ENCODE results near the gene ESRP2.

DNA sequence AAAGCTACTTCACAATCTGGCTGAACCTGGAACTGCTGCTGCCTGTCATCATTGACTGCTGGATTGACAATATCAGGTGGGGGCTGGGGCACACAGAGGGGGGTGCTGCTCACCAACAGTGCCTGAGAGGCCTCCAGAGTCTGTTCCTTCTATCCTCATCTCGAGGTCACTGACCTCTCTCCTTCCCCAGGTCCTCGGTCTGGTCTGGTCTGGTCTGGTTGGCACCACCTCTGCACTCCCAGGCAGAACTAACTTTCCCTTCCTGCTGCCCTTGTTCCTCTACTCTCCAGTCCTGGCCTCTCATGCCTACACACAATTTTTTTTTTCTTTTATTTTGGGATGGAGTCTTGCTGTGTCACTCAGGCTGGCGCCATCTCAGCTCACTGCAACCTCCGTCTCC, 13.4 kb upstream of the ESRP2 start:
- no peak for TF ChIP-seq ZBTB34 (CRISPR knock-in tag; IDR thresholded peaks at IDR 0.05)
- TF ChIP-seq NR3C1 (CRISPR knock-in tag; IDR thresholded peaks at IDR 0.05): no peak
- TF ChIP-seq ZNF395 (CRISPR knock-in tag; IDR thresholded peaks at IDR 0.05): no peak
- no peak for TF ChIP-seq POLR2AphosphoS5 (IDR thresholded peaks at IDR 0.05; ENCODE audit: control insufficient read depth, insufficient read depth, low read depth, low read length)
- no peak for TF ChIP-seq RAD51 (IDR thresholded peaks at IDR 0.05; ENCODE audit: borderline replicate concordance, low read depth)
- no peak for TF ChIP-seq SP1 (CRISPR knock-in tag; IDR thresholded peaks at IDR 0.05)
- TF ChIP-seq GMEB1 (CRISPR knock-in tag; IDR thresholded peaks at IDR 0.05): no peak
- no peak for TF ChIP-seq CREB3 (tag; conservative IDR thresholded peaks at IDR 0.05; ENCODE audit: low read depth)
- no peak for TF ChIP-seq SIN3A (IDR thresholded peaks at IDR 0.05; ENCODE audit: borderline replicate concordance in 2 of 2, control insufficient read depth in 1 of 2, low read depth in 2 of 2, low read length in 2 of 2)
- TF ChIP-seq, protein P1, sequence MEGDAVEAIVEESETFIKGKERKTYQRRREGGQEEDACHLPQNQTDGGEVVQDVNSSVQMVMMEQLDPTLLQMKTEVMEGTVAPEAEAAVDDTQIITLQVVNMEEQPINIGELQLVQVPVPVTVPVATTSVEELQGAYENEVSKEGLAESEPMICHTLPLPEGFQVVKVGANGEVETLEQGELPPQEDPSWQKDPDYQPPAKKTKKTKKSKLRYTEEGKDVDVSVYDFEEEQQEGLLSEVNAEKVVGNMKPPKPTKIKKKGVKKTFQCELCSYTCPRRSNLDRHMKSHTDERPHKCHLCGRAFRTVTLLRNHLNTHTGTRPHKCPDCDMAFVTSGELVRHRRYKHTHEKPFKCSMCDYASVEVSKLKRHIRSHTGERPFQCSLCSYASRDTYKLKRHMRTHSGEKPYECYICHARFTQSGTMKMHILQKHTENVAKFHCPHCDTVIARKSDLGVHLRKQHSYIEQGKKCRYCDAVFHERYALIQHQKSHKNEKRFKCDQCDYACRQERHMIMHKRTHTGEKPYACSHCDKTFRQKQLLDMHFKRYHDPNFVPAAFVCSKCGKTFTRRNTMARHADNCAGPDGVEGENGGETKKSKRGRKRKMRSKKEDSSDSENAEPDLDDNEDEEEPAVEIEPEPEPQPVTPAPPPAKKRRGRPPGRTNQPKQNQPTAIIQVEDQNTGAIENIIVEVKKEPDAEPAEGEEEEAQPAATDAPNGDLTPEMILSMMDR (IDR thresholded peaks at IDR 0.05 in 2 of 3, conservative IDR thresholded peaks at IDR 0.05 in 1 of 3; ENCODE audit: insufficient read depth in 2 of 3, low read depth in 1 of 3, low read length in 3 of 3): no peak
- TF ChIP-seq ZBTB8A (IDR thresholded peaks at IDR 0.05; ENCODE audit: partially characterized antibody): no peak

Measured in K562 (cell line).